ENCODE measurements around the gene SOX12. TPM values are rescaled to one million over a fixed set of nuclear protein-coding genes. Genes with fewer than 3 reads are reported as not detected.

The SOX12 gene
- total RNA-seq, 1 donor from 2014 or later = 43.4 TPM

GRCh38 chr20:305745-306144 lies 19.6 kb upstream of the SOX12 start:
- Histone ChIP-seq H3K27me3 (ENCODE audit: insufficient read depth, low read length) (no peaks in the 10 kb centered on the region), H4K20me1 (ENCODE audit: insufficient read depth, low read length) (peaks cover 7% of the 10 kb centered on the region), H2AFZ (ENCODE audit: low read depth, low read length) (no peak overlapping the region), H3K27ac (ENCODE audit: low read depth, low read length) (no peak overlapping the region), H3K9ac (ENCODE audit: low read length) (no peak overlapping the region), H3K4me3 (ENCODE audit: insufficient read depth, low read depth, low read length) (no peak overlapping the region), H3K4me2 (ENCODE audit: low read length) (no peak overlapping the region), H3K36me3 (ENCODE audit: insufficient read depth, low read length) (no peaks in the 10 kb centered on the region), H3K4me1 (ENCODE audit: insufficient read depth, low read length) (peaks cover 22% of the 10 kb centered on the region), H3K9me3 (ENCODE audit: insufficient read depth, low read depth, low read length) (no peaks in the 10 kb centered on the region), H3K79me2 (ENCODE audit: insufficient read depth, low read length) (peaks cover 7% of the 10 kb centered on the region)
- Mint-ChIP-seq H3K36me3 (ENCODE audit: low read depth, unreplicated experiment) (no peaks in the 10 kb centered on the region), H3K9me3 (ENCODE audit: unreplicated experiment) (no peaks in the 10 kb centered on the region), H3K4me1 (ENCODE audit: low read depth, unreplicated experiment) (peaks cover 28% of the 10 kb centered on the region), H3K4me3 (ENCODE audit: unreplicated experiment) (no peak overlapping the region), H3K27ac (ENCODE audit: unreplicated experiment) (no peak overlapping the region), H3K27me3 (ENCODE audit: low read depth, unreplicated experiment) (no peaks in the 10 kb centered on the region)
- FAIRE-seq = no peak
- TF ChIP-seq CTCF (IDR thresholded peaks at IDR 0.05; ENCODE audit: insufficient read depth, low read depth, low read length) (no peak), EZH2 (IDR thresholded peaks at IDR 0.05; ENCODE audit: insufficient read depth, low read length) (no peak)
- DNase-seq (ENCODE audit: low read depth) = no peak

- Histone ChIP-seq H3K36me3 (ENCODE audit: insufficient read depth, low read length) (no peaks in the 10 kb centered on the region), H3K4me3 (ENCODE audit: insufficient read depth, low read depth, low read length) (no peak overlapping the region), H3K4me1 (ENCODE audit: insufficient read depth, low read length) (peaks cover 18% of the 10 kb centered on the region), H3K79me2 (ENCODE audit: insufficient read depth, low read length) (no peaks in the 10 kb centered on the region), H3K27me3 (ENCODE audit: insufficient read depth, low read length) (no peaks in the 10 kb centered on the region), H3K4me2 (ENCODE audit: low read length) (peak overlapping the region; percentile 93), H3K9ac (ENCODE audit: low read length) (no peak overlapping the region), H3K27ac (ENCODE audit: low read depth, low read length) (no peak overlapping the region), H2AFZ (ENCODE audit: low read depth, low read length) (peak overlapping the region; percentile 14), H4K20me1 (ENCODE audit: insufficient read depth, low read length) (no peaks in the 10 kb centered on the region), H3K9me3 (ENCODE audit: insufficient read depth, low read depth, low read length) (no peaks in the 10 kb centered on the region)
- Mint-ChIP-seq H3K4me3 (ENCODE audit: unreplicated experiment) (no peak overlapping the region), H3K36me3 (ENCODE audit: low read depth, unreplicated experiment) (no peaks in the 10 kb centered on the region), H3K4me1 (ENCODE audit: low read depth, unreplicated experiment) (peaks cover 9% of the 10 kb centered on the region), H3K27ac (ENCODE audit: unreplicated experiment) (no peak overlapping the region), H3K9me3 (ENCODE audit: unreplicated experiment) (no peaks in the 10 kb centered on the region), H3K27me3 (ENCODE audit: low read depth, unreplicated experiment) (no peaks in the 10 kb centered on the region)
- FAIRE-seq = no peak
- TF ChIP-seq EZH2 (IDR thresholded peaks at IDR 0.05; ENCODE audit: insufficient read depth, low read length) (no peak), CTCF (IDR thresholded peaks at IDR 0.05; ENCODE audit: insufficient read depth, low read depth, low read length) (no peak)
- no peak for DNase-seq (ENCODE audit: low read depth)
These were observed 16.8 kb upstream of the SOX12 start for GRCh38 chr20:308427-309038.

- Histone ChIP-seq H3K9me3 (ENCODE audit: insufficient read depth, low read depth, low read length) (no peaks in the 10 kb centered on the region), H3K27ac (ENCODE audit: low read depth, low read length) (peak overlapping the region; percentile 96), H4K20me1 (ENCODE audit: insufficient read depth, low read length) (no peaks in the 10 kb centered on the region), H3K4me3 (ENCODE audit: insufficient read depth, low read depth, low read length) (peak overlapping the region; percentile 59), H3K4me2 (ENCODE audit: low read length) (peak overlapping the region; percentile 93), H3K79me2 (ENCODE audit: insufficient read depth, low read length) (no peaks in the 10 kb centered on the region), H3K4me1 (ENCODE audit: insufficient read depth, low read length) (peaks cover 21% of the 10 kb centered on the region), H2AFZ (ENCODE audit: low read depth, low read length) (peak overlapping the region; percentile 80), H3K27me3 (ENCODE audit: insufficient read depth, low read length) (no peaks in the 10 kb centered on the region), H3K36me3 (ENCODE audit: insufficient read depth, low read length) (no peaks in the 10 kb centered on the region), H3K9ac (ENCODE audit: low read length) (peak overlapping the region; percentile 88)
- FAIRE-seq = no peak
- H3K4me1 Mint-ChIP-seq (ENCODE audit: low read depth, unreplicated experiment) = peaks cover 9% of the 10 kb centered on the region
- peak overlapping the region; percentile 84 for H3K4me3 Mint-ChIP-seq (ENCODE audit: unreplicated experiment)
- TF ChIP-seq CTCF (IDR thresholded peaks at IDR 0.05; ENCODE audit: insufficient read depth, low read depth, low read length) (no peak), EZH2 (IDR thresholded peaks at IDR 0.05; ENCODE audit: insufficient read depth, low read length) (no peak)
- H3K36me3 Mint-ChIP-seq (ENCODE audit: low read depth, unreplicated experiment) = no peaks in the 10 kb centered on the region
- H3K9me3 Mint-ChIP-seq (ENCODE audit: unreplicated experiment) = no peaks in the 10 kb centered on the region
- peak overlapping the region; percentile 86 for H3K27ac Mint-ChIP-seq (ENCODE audit: unreplicated experiment)
- no peaks in the 10 kb centered on the region for H3K27me3 Mint-ChIP-seq (ENCODE audit: low read depth, unreplicated experiment)
- DNase-seq (ENCODE audit: low read depth) = no peak
These were observed 16.0 kb upstream of the SOX12 start for GRCh38 chr20:309306-309840.

Data from astrocyte (in vitro differentiated cells and primary cell).